Measurements from ENCODE around the gene TMC3. TPM values are rescaled to one million over a fixed set of nuclear protein-coding genes. Genes with fewer than 3 reads are reported as not detected.

TMC3 gene
- total RNA-seq, 1 donor from 2014 or later = not detected

GRCh38 chr15:81296673-81297072, 77.3 kb downstream of the TMC3 start:
- Mint-ChIP-seq H3K9me3 (ENCODE audit: low read depth) (no peaks in the 10 kb centered on the region), H3K27me3 (ENCODE audit: low read depth) (peaks cover 9% of the 10 kb centered on the region), H3K4me3 (ENCODE audit: unreplicated experiment) (no peak overlapping the region), H3K36me3 (ENCODE audit: low read depth) (peaks cover 4% of the 10 kb centered on the region), H3K27ac (ENCODE audit: unreplicated experiment) (no peak overlapping the region), H3K4me1 (ENCODE audit: low read depth) (peaks cover 13% of the 10 kb centered on the region)
- no peak for DNase-seq (ENCODE audit: low spot score)
- TF ChIP-seq, protein P1, sequence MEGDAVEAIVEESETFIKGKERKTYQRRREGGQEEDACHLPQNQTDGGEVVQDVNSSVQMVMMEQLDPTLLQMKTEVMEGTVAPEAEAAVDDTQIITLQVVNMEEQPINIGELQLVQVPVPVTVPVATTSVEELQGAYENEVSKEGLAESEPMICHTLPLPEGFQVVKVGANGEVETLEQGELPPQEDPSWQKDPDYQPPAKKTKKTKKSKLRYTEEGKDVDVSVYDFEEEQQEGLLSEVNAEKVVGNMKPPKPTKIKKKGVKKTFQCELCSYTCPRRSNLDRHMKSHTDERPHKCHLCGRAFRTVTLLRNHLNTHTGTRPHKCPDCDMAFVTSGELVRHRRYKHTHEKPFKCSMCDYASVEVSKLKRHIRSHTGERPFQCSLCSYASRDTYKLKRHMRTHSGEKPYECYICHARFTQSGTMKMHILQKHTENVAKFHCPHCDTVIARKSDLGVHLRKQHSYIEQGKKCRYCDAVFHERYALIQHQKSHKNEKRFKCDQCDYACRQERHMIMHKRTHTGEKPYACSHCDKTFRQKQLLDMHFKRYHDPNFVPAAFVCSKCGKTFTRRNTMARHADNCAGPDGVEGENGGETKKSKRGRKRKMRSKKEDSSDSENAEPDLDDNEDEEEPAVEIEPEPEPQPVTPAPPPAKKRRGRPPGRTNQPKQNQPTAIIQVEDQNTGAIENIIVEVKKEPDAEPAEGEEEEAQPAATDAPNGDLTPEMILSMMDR (IDR thresholded peaks at IDR 0.05) = no peak

DNA sequence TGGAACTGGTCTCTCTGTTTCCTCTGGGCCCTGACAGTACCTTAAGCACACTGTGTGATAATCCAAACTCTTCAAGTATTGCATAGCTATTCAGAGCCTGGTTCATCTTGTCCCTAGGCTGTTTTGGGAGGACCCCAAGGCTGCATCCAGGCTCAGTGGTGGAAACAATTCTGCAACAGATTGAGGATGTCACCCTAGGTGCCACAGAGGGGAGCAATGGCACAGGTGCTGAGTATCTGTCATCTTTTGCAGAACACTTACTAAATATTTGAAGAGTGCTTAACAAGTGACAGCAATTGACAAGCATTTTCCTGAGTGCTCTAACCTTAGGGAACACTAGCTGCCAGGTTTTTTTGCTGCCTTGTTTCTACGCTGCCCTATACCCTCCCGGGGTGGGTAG, 77.8 kb downstream of the TMC3 start:
- Mint-ChIP-seq H3K27ac (ENCODE audit: unreplicated experiment) (no peak overlapping the region), H3K36me3 (ENCODE audit: low read depth) (peaks cover 4% of the 10 kb centered on the region), H3K9me3 (ENCODE audit: low read depth) (no peaks in the 10 kb centered on the region), H3K27me3 (ENCODE audit: low read depth) (peaks cover 9% of the 10 kb centered on the region), H3K4me1 (ENCODE audit: low read depth) (peaks cover 13% of the 10 kb centered on the region), H3K4me3 (ENCODE audit: unreplicated experiment) (no peak overlapping the region)
- TF ChIP-seq, protein P1 (IDR thresholded peaks at IDR 0.05) = no peak
- DNase-seq (ENCODE audit: low spot score) = no peak

DNA sequence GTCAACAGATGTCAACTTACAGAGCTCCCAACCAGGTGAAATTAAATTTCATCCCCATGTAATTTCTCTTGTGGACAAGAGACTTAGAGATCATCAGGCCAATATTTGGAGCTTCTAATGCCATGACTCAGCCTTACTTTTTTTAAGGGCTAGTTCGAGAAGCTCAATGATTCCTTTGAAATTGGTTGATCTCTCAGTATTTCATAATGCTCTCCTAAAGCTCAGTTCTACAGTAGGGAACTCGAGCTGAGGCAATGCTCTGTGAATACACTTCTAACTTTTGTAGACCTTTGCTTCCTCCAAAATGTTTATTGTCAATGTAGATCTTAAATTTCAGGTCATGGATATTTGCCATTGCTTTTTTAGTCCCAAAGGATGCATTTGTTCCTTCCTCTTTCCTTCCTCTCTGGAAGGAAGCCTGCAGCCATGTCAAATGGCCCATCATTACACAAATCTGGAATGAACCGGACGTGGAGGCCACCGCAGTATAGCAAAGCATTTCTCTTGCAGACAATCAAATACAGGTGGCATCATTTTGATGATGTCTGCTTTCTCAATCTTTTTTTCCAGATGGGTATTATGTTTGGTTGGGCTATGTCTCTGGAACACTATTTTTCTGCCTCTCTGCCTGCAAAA, 78.4 kb downstream of the TMC3 start:
- TF ChIP-seq, protein P1 (IDR thresholded peaks at IDR 0.05) = no peak
- Mint-ChIP-seq H3K4me3 (ENCODE audit: unreplicated experiment) (no peak overlapping the region), H3K9me3 (ENCODE audit: low read depth) (no peaks in the 10 kb centered on the region), H3K27me3 (ENCODE audit: low read depth) (peaks cover 9% of the 10 kb centered on the region), H3K36me3 (ENCODE audit: low read depth) (peaks cover 4% of the 10 kb centered on the region), H3K27ac (ENCODE audit: unreplicated experiment) (no peak overlapping the region), H3K4me1 (ENCODE audit: low read depth) (peaks cover 13% of the 10 kb centered on the region)
- no peak for DNase-seq (ENCODE audit: low spot score)

DNA sequence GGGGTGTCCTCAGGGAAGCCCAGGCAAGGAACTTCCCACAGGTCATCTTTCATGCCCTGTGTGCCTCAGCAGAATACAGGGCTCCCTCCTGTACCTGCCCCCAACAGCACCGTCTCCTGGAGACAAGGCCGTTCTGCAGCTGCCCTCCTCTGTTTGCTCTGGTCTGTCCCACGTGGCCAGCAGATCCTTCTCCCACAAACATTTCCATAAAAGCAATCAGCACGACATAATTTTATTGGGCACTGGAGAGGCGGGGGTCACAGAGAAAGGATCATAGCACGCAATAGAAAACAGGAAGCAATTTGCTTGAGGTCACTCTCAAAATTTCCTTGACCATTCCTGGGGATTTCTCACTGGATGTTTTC, 79.5 kb downstream of the TMC3 start:
- Mint-ChIP-seq H3K4me1 (ENCODE audit: low read depth) (peaks cover 13% of the 10 kb centered on the region), H3K27me3 (ENCODE audit: low read depth) (peaks cover 7% of the 10 kb centered on the region), H3K9me3 (ENCODE audit: low read depth) (no peaks in the 10 kb centered on the region), H3K4me3 (ENCODE audit: unreplicated experiment) (no peak overlapping the region), H3K36me3 (ENCODE audit: low read depth) (peaks cover 4% of the 10 kb centered on the region), H3K27ac (ENCODE audit: unreplicated experiment) (no peak overlapping the region)
- no peak for DNase-seq (ENCODE audit: low spot score)
- TF ChIP-seq, protein P1 (IDR thresholded peaks at IDR 0.05) = no peak

DNA sequence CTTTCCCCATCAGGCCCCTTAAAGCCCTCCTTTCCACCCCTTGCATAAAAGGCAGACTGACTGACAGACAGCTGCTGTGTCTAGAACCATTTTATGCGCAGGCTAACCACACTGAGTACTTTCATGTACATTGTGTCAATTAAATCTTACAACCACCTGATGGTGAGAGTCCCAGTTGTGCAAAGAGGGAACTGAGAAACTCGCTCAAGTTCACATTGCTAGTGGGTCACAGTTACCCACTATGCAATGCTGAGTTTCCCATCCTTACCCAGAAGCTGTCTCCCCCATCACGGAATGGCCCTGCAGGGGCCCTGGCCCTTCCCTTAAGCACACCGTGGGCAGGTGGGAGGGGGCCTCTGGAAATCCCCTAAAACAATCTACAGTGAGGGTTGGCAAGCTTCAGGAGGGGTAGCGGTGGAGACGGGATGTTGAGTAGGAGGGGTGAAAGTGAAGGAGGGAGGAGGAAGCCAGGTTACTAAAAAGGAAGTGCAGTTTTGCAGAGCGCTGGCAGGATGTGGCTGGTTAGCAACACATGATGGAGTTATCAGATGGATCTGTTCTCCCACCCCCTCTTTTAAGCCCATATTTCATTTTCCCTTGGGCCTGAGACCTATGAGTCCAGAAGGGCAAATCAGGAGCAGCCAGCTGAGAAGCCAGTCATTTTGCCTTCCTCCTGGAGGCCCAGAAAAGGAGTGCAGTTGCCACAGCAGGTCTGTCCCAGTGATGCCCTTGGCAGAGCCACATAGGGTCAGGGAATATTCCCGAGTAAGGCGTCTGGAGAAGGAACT, 80.1 kb downstream of the TMC3 start:
- H3K36me3 Mint-ChIP-seq (ENCODE audit: low read depth) = peaks cover 4% of the 10 kb centered on the region
- H3K9me3 Mint-ChIP-seq (ENCODE audit: low read depth) = no peaks in the 10 kb centered on the region
- H3K4me1 Mint-ChIP-seq (ENCODE audit: low read depth) = peaks cover 13% of the 10 kb centered on the region
- no peak overlapping the region for H3K27ac Mint-ChIP-seq (ENCODE audit: unreplicated experiment)
- no peak for DNase-seq (ENCODE audit: low spot score)
- H3K27me3 Mint-ChIP-seq (ENCODE audit: low read depth) = peaks cover 7% of the 10 kb centered on the region
- TF ChIP-seq, protein P1 (IDR thresholded peaks at IDR 0.05) = no peak
- H3K4me3 Mint-ChIP-seq (ENCODE audit: unreplicated experiment) = no peak overlapping the region
